Astrocyte of the spinal cord (primary cell): Measurements from ENCODE around the gene ARL5C.
A peak's percentile ranks its signal among the peaks of the same experiment; 100 is the strongest.

ENCODE experiments used
- DNase-seq: peaks from one replicate; pipeline ENCODE4 v3.0.0; 2011; ENCODE audit warnings: low read depth, low spot score
- H3K4me3 ChIP-seq: 2 replicates; pipeline ENCODE4 v1.5.1; 2011; ENCODE audit warnings: low read depth, mild to moderate bottlenecking, low read length, moderate library complexity
- CTCF ChIP-seq: IDR thresholded peaks from 2 replicates; pipeline ENCODE4 v1.5.1; 2012; ENCODE audit warnings: low read depth, mild to moderate bottlenecking, low read length, inconsistent platforms
- in situ Hi-C: cut with HindIII; loops from 2 replicates; pipeline ENCODE4 v1.10.0; 2017; ENCODE audit warnings: low sequenced_read_pairs

The ARL5C gene

GRCh38 chr17:39151150-39151942 lies 14.6 kb downstream of the ARL5C start, which contains the start of gene PLXDC1:
PLXDC1 (minus strand) TSS chr17:39151637; CDS start chr17:39151437, 200 bp downstream.
- DNase-seq = no peak
- in situ Hi-C loops = no loop called here
- no peak for TF ChIP-seq CTCF
- peak within 1 kb of the TSS; percentile 72 for H3K4me3 ChIP-seq

- no peak overlapping the region for H3K4me3 ChIP-seq
- in situ Hi-C loops = no loop called here
- no peak for TF ChIP-seq CTCF
- DNase-seq = no peak
Measured at GRCh38 chr17:39150795-39151149, 15.2 kb downstream of the ARL5C start.

- no peak overlapping the region for H3K4me3 ChIP-seq
- no peak for TF ChIP-seq CTCF
- no peak for DNase-seq
- in situ Hi-C loops = no loop called here
Measured at GRCh38 chr17:39150104-39150634, 15.8 kb downstream of the ARL5C start.

- no peak overlapping the region for H3K4me3 ChIP-seq
- TF ChIP-seq CTCF = no peak
- DNase-seq = no peak
- in situ Hi-C loops = no loop called here
Measured at GRCh38 chr17:39147221-39148185, 18.5 kb downstream of the ARL5C start.

- in situ Hi-C loops = no loop called here
- DNase-seq = no peak
- no peak for TF ChIP-seq CTCF
- H3K4me3 ChIP-seq = no peak overlapping the region
Measured at GRCh38 chr17:39146273-39146672, 19.7 kb downstream of the ARL5C start.

GRCh38 chr17:39145143-39145542 lies 20.8 kb downstream of the ARL5C start:
- in situ Hi-C loops = no loop called here
- DNase-seq = no peak
- no peak for TF ChIP-seq CTCF
- H3K4me3 ChIP-seq = no peak overlapping the region
